DOHH2 (cell line): ENCODE data around the gene ARF1.

Experiments
- H3F3A ChIP-seq: fragments of 200-600 bp; sonication (generic), shearing (Covaris generic); 2 replicates; pipeline ENCODE4 v1.6.0; 2016; ENCODE audit warnings: antibody characterized with exemption, mild to moderate bottlenecking; ENCODE audit not compliant: control insufficient read depth, insufficient read depth
- H3K27ac ChIP-seq: fragments of 200-600 bp; sonication (generic); 2 replicates; pipeline ENCODE4 v1.5.1; 2014; ENCODE audit warnings: low read depth, mild to moderate bottlenecking, low read length, moderate library complexity
- H3K27me3 ChIP-seq: fragments of 200-600 bp; sonication (generic); 2 replicates; pipeline ENCODE4 v1.6.1; 2014; ENCODE audit warnings: mild to moderate bottlenecking, low read length, mixed read lengths; ENCODE audit not compliant: control insufficient read depth
- H3K36me3 ChIP-seq: fragments of 200-600 bp; sonication (generic); 2 replicates; pipeline ENCODE4 v1.6.1; 2014; ENCODE audit warnings: mild to moderate bottlenecking, low read length, moderate library complexity, mixed read lengths; ENCODE audit not compliant: control insufficient read depth
- H3K4me1 ChIP-seq: fragments of 200-600 bp; sonication (generic); 2 replicates; pipeline ENCODE4 v1.6.1; 2014; ENCODE audit warnings: mild to moderate bottlenecking, low read length, mixed read lengths; ENCODE audit not compliant: control insufficient read depth
- H3K4me2 ChIP-seq: fragments of 200-600 bp; sonication (generic); 2 replicates; pipeline ENCODE4 v1.6.0; 2014; ENCODE audit warnings: mild to moderate bottlenecking, low read length, moderate library complexity
- H3K4me3 ChIP-seq: fragments of 200-600 bp; sonication (generic); 2 replicates; pipeline ENCODE4 v1.5.1; 2014; ENCODE audit warnings: mild to moderate bottlenecking, low read length, mixed read lengths
- H3K79me2 ChIP-seq: fragments of 200-600 bp; sonication (generic); 2 replicates; pipeline ENCODE4 v1.6.1; 2014; ENCODE audit warnings: mild to moderate bottlenecking, low read length, mixed read lengths; ENCODE audit not compliant: control insufficient read depth
- H3K9me2 ChIP-seq: fragments of 200-600 bp; sonication (generic); replicated peaks from 2 replicates; pipeline ENCODE4 v1.6.1; 2014; ENCODE audit warnings: mild to moderate bottlenecking, low read length, mixed read lengths; ENCODE audit not compliant: control insufficient read depth
- H3K9me3 ChIP-seq: fragments of 200-600 bp; sonication (generic); 2 replicates; pipeline ENCODE4 v1.6.1; 2014; ENCODE audit warnings: antibody characterized with exemption, low read length, mixed read lengths; ENCODE audit not compliant: control insufficient read depth, insufficient read depth
- H4K20me1 ChIP-seq: fragments of 200-600 bp; sonication (generic); 2 replicates; pipeline ENCODE4 v1.6.0; 2014; ENCODE audit warnings: low read depth, mild to moderate bottlenecking, antibody characterized with exemption, low read length, moderate library complexity; ENCODE audit not compliant: control insufficient read depth, insufficient read depth
- EZH2phosphoT487 ChIP-seq: fragments of 200-600 bp; sonication (generic); IDR thresholded peaks from 2 replicates; pipeline ENCODE4 v1.6.1; 2017; ENCODE audit warnings: borderline replicate concordance, mild to moderate bottlenecking, antibody characterized with exemption, low read length, moderate library complexity, mixed read lengths
- TF ChIP-seq, protein P1 (sequence below): fragments of 200-600 bp; sonication (generic); IDR thresholded peaks from one replicate; pipeline ENCODE4 v1.5.1; 2014; ENCODE audit warnings: antibody characterized with exemption, mild to moderate bottlenecking, low read depth, low read length; ENCODE audit not compliant: poor library complexity, severe bottlenecking

ARF1 gene

DNA sequence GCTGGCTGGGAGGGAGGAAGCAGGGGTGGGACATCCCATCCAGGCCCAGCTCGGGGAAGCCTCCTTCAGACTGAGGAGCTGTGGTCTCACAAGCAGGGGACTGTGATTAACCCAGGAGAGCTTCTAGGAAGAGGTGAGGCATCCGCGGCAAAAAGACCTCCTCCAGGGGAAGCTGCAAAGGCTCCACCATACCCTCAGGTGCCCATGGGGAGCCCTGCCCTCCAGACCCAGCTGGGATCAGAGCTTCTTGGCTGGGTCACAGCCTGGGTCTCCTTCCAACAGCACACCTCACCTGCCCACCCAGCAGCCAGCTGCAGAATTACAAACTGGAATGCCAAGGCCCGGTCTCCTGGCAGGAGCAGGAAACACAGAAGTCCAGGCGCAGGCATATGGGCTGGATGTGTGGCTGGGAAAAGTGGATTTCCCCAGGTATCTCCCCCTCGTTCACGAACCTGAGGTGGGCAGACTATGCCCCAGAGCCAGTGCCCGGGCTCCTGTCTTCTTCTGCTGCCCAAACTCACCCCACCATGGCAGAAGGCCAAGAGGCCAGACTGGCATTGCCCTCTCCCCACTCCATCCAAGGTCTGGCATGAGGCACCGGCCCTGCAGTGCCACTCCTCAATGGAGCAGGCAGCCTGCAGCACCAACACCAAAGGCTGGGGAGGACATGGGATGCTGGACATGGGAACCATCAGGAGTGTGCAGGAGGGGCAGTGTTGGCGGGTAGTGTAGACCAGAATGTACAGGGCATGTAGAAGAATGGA is 15.4 kb upstream of the ARF1 start:
- Histone ChIP-seq H3K36me3 (no peaks in the 10 kb centered on the region), H4K20me1 (no peaks in the 10 kb centered on the region), H3K4me1 (no peaks in the 10 kb centered on the region), H3K27me3 (no peaks in the 10 kb centered on the region), H3K27ac (no peak overlapping the region), H3K4me2 (no peak overlapping the region), H3K9me3 (no peaks in the 10 kb centered on the region), H3K9me2 (no peaks in the 10 kb centered on the region), H3K4me3 (no peak overlapping the region), H3F3A (no peaks in the 10 kb centered on the region), H3K79me2 (no peaks in the 10 kb centered on the region)
- TF ChIP-seq EZH2phosphoT487 = no peak
- TF ChIP-seq, protein P1, sequence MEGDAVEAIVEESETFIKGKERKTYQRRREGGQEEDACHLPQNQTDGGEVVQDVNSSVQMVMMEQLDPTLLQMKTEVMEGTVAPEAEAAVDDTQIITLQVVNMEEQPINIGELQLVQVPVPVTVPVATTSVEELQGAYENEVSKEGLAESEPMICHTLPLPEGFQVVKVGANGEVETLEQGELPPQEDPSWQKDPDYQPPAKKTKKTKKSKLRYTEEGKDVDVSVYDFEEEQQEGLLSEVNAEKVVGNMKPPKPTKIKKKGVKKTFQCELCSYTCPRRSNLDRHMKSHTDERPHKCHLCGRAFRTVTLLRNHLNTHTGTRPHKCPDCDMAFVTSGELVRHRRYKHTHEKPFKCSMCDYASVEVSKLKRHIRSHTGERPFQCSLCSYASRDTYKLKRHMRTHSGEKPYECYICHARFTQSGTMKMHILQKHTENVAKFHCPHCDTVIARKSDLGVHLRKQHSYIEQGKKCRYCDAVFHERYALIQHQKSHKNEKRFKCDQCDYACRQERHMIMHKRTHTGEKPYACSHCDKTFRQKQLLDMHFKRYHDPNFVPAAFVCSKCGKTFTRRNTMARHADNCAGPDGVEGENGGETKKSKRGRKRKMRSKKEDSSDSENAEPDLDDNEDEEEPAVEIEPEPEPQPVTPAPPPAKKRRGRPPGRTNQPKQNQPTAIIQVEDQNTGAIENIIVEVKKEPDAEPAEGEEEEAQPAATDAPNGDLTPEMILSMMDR = no peak

GRCh38 chr1:228068359-228068758 is 14.1 kb upstream of the ARF1 start:
- Histone ChIP-seq H4K20me1 (no peaks in the 10 kb centered on the region), H3K4me1 (no peaks in the 10 kb centered on the region), H3K4me3 (no peak overlapping the region), H3K27me3 (0 out of 2 replicates have a peak, but pooled peaks cover 3% of the 10 kb centered on the region), H3F3A (no peaks in the 10 kb centered on the region), H3K9me3 (no peaks in the 10 kb centered on the region), H3K4me2 (no peak overlapping the region), H3K36me3 (no peaks in the 10 kb centered on the region), H3K27ac (no peak overlapping the region), H3K79me2 (no peaks in the 10 kb centered on the region), H3K9me2 (no peaks in the 10 kb centered on the region)
- TF ChIP-seq, protein P1 = no peak
- TF ChIP-seq EZH2phosphoT487 = no peak

- H4K20me1 ChIP-seq = peaks cover 8% of the 10 kb centered on the region; the same call in 1 of the 2 replicates
- H3K36me3 ChIP-seq = no peaks in the 10 kb centered on the region
- 0 out of 2 replicates have a peak, but pooled peaks cover 3% of the 10 kb centered on the region for H3K27me3 ChIP-seq
These were observed 12.3 kb upstream of the ARF1 start for GRCh38 chr1:228070173-228070572.

More at GRCh38 chr1:228070173-228070572, 12.3 kb upstream of the ARF1 start:
- Histone ChIP-seq H3K4me3 (no peak overlapping the region), H3K9me3 (no peaks in the 10 kb centered on the region), H3K27ac (no peak overlapping the region), H3K4me1 (0 out of 2 replicates have a peak, but pooled peaks cover 3% of the 10 kb centered on the region), H3K9me2 (no peaks in the 10 kb centered on the region), H3K79me2 (no peaks in the 10 kb centered on the region), H3K4me2 (no peak overlapping the region), H3F3A (no peaks in the 10 kb centered on the region; the same call in 1 of the 2 replicates)
- TF ChIP-seq, protein P1 = no peak
